ENCODE measurements around the gene SFRP2.

The SFRP2 gene
- total RNA-seq = 0 reads per million in 4 donors

DNA sequence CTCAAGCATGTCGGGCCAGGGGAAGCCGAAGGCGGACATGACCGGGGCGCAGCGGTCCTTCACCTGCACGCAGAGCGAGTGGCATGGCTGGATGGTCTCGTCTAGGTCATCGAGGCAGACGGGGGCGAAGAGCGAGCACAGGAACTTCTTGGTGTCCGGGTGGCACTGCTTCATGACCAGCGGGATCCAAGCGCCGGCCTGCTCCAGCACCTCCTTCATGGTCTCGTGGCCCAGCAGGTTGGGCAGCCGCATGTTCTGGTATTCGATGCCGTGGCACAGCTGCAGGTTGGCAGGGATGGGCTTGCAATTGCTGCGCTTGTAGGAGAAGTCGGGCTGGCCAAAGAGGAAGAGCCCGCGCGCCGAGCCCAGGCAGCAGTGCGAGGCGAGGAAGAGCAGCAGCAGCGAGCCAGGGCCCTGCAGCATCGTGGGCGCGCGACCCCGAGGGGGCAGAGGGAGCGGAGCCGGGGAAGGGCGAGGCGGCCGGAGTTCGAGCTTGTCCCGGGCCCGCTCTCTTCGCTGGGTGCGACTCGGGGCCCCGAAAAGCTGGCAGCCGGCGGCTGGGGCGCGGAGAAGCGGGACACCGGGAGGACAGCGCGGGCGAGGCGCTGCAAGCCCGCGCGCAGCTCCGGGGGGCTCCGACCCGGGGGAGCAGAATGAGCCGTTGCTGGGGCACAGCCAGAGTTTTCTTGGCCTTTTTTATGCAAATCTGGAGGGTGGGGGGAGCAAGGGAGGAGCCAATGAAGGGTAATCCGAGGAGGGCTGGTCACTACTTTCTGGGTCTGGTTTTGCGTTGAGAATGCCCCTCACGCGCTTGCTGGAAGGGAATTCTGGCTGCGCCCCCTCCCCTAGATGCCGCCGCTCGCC is at the start of gene SFRP2:
Gene SFRP2 (minus strand): TSS at position 671 of the 864 bp plus-strand sequence. CDS start 248 bp downstream, at position 423.
- DNase-seq = no peak

- DNase-seq = no peak
Observed at GRCh38 chr4:153838564-153838963, 49.7 kb upstream of the SFRP2 start.

- no peak for DNase-seq
Observed at GRCh38 chr4:153834901-153835300, 46.0 kb upstream of the SFRP2 start.

- DNase-seq = no peak
Observed at GRCh38 chr4:153832720-153833287, 43.9 kb upstream of the SFRP2 start.

DNA sequence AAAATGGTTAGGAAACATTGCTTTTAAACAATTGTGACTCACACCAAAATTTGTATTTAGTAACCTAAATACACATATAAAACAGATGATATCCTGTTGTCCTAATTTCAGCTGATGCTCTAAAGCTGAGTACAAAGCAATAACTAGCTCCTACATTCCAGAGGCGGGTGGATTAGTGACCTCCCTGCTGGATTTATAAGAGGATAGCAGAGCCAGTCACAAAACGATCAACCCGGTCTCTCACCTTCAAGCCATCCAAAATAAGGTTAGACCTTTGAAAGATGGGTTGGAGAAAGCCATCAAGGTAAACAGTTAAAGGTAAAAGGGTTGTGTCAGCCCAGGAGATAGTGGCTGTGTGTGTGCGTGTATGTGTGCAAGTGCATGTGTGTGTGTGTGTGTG is 43.2 kb upstream of the SFRP2 start:
- DNase-seq = no peak

DNA sequence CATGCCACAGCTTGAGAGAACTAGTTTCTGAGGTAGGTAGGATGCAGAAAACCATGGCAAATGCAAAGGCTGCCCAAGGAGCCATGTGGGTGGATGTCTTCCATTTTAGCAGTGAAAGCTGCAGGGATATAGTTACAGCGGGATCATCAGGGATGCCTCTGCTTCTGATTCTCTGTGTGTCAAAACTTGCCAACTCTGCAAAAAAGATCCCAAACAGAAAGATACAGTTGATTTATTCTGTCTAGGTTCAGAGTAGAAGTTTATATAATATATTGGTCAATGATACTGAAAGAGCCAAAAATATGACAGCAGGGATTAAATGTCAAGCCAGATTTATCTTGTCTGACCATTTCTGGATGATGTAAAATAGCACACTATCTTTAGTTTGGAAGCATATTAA is 42.4 kb upstream of the SFRP2 start:
- no peak for DNase-seq

DNA sequence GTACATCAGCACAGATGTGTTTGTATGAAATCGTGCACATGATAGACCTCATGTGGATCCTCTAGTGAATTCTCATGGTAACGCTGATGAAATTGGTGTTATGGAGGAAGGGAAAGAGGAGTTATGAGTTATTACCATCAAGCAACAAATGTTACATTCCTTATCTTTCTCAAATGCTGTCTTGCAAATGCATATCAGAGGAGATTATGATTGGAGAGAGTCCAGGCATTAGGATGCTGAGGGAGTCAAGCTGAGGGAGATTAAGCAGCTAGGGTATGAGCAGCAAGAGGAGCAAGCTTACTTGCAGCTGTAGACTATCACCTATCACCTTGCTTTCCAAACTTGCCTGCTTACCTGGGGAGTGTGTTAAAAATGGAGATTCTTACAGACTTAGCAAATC is 36.8 kb upstream of the SFRP2 start:
- no peak for DNase-seq

DNA sequence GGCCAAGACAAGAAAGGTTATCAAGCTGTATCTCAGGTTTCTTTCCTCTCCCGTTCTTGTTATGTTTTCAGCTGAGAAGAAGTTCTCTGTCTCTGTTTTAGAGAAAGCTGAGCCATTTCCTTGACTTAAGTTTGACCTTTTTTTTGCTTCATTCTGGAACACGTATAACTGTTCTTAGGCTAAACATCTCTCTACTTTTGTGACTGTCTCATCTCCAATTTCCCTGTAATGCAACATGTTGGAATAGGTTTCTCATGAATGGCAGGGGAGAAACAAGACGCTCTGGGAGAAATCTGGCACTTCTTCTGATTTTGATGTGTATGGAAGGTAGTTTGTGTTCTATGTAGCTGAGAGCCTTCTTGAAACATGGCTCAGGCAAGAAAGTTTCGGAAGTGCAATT is 36.2 kb upstream of the SFRP2 start:
- DNase-seq = no peak

DNA sequence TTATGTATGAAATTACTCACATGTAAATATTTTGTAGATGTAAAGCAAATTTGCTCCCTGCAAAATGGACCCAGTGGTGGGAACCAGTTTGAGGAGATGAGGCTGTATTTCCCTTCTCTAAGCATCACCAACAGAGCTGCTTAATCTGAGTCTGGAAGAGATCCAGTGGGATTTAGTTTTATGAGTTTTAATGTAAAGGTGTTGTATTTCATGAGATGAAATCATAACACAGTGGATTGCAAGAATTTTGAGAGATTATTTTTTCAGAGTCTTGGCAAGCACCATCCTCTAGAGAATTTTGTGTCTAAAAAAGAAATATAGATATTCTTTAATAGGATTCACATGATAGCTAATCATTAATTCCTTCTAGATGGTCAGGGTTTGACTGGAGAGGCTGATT is 35.6 kb upstream of the SFRP2 start:
- DNase-seq = no peak

DNA sequence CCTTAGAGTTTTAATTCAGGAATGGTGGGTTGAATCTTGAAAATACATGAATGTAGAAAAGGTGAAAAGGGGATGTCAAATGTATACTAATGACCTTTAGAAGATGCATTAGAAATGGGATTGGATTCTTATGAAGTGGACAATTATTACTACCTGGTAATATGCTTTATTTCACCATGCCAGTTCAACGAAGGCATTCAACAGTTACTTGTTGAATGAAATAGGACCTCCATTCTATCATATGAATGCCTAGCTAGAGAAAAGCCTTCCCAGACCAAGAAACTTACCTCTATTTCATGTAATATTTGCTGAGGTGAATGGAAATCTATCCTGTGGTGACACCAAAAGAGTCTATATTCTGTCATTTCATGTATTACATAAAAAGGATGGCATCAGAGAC is 34.6 kb upstream of the SFRP2 start:
- DNase-seq = no peak

GRCh38 chr4:153822316-153822715 is 33.4 kb upstream of the SFRP2 start:
- no peak for DNase-seq

GRCh38 chr4:153817466-153817865 is 28.6 kb upstream of the SFRP2 start:
- DNase-seq = no peak

- no peak for DNase-seq
Observed at GRCh38 chr4:153816542-153816941, 27.7 kb upstream of the SFRP2 start.

GRCh38 chr4:153814789-153815188 is 25.9 kb upstream of the SFRP2 start:
- DNase-seq = no peak

DNA sequence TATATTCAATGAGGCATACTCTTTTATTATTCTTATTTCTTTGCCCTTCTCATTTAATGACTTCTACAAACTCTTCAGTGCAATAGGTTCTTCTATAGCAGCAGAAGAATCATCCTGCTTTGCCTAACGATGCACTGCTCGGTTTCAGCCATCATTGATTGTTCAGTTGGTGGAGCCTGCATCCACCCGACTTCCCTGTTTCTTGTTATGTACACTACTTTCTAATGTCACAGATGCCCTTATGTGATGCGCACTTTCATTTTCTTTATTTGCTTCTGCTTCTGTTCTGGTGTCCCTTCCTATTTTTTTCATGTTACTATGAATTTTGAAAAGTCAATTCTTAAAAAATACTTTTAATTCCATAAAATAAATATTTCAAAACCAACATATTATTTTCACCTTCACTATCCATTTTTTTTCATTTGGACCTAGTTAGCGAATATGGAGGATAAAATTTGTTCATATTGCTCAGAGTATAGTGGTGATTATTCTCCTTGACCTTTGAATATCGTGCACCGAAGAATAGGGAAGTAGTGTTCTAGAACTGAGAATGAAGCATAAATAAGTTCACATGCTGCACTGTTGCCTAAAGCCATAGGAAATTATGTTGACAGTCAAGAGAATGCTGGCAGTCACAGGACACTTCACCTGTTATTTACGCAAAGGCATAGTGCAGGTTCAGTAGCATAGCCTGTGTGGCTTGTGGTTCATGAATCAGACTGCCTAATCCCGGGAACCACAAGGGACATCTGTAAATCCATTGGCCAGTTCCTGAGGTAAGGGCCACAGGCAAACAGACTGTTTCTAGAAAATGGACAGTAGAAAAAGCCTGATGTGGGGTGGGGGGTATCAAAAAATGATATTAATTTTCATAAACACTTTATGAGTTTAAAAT is 21.3 kb upstream of the SFRP2 start:
- no peak for DNase-seq

DNA sequence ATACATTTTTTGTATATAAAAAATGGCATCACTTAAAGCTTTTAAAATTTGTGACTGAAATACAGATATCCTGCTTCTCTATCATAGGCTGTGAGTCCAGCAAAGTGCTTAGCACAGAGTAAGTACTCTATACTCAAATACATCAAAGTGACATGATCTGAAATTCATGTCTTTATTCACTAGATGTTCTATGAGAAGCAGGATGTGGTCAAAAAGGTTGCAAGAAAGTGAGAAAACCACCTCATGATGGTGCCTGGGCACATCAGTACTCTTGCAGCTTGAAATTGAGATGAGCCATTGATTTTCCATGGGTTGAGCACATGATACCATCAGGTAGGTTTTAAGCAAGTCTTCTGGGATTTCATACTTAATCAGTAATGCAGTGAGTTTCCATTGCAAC is 20.4 kb upstream of the SFRP2 start:
- DNase-seq = peak in 1 of 5 donors; percentile 43

DNA sequence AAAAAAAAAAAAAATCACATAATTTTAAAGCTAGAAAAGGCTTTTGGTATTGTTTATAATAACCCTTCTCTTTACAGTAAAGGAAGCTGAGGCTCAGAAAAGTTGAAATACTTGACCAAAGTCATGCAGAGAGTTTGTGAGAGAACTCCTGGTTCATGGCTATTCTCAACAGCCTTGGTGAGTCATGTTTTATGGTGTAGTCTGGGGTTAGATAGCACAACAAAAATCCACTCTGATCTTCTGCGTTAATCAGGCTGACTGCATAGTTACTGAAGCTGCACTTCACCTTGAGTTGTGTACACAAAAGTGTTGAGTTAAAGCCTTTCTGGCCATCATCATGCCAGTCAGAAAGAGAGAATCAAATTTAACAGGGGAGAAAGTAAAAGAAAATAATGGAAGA is 19.3 kb upstream of the SFRP2 start:
- no peak for DNase-seq

DNA sequence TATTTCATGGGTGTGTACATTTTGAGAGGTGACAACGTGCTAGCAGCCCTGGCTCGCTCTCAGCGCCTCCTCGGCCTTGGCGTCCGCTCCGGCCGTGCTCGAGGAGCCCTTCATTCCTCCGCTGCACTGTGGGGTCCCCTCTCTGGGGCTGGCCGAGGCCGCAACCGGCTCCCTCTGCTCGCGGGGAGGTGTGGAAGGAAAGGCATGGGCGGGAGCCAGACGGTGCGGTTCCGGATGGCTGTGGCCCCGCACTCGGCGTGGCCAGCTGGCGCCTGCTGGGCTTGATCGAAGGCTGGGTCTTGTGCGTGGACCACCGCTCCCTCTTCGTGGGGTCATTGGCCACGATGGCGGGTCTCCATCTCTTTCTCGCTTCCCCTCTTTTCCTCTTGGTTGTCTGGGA is 17.2 kb upstream of the SFRP2 start:
- no peak for DNase-seq

GRCh38 chr4:153804722-153805121 is 15.8 kb upstream of the SFRP2 start:
- DNase-seq = no peak

GRCh38 chr4:153799694-153800074 is 10.8 kb upstream of the SFRP2 start:
- no peak for DNase-seq

- no peak for DNase-seq
Observed at GRCh38 chr4:153798901-153799693, 10.2 kb upstream of the SFRP2 start.

- DNase-seq = no peak
Observed at GRCh38 chr4:153798420-153798819, 9.5 kb upstream of the SFRP2 start.

GRCh38 chr4:153794006-153794405 is 5.1 kb upstream of the SFRP2 start:
- no peak for DNase-seq
